Measurements from ENCODE around the gene ST6GAL2.

- TF ChIP-seq FEZF1 (tag by site-specific recombination; IDR thresholded peaks at IDR 0.05) (no peak), CTCF (tag by site-specific recombination; IDR thresholded peaks at IDR 0.05) (no peak), ZNF704 (tag by site-specific recombination; IDR thresholded peaks at IDR 0.05) (no peak), ZNF121 (tag by site-specific recombination; IDR thresholded peaks at IDR 0.05) (no peak), ZNF114 (tag by site-specific recombination; IDR thresholded peaks at IDR 0.05) (no peak), ZBTB7A (tag by site-specific recombination; IDR thresholded peaks at IDR 0.05; ENCODE audit: low read depth) (no peak), ZEB2 (tag by site-specific recombination; IDR thresholded peaks at IDR 0.05) (no peak), ZNF292 (tag by site-specific recombination; IDR thresholded peaks at IDR 0.05; ENCODE audit: borderline replicate concordance, low read depth) (no peak), YY1 (tag by site-specific recombination; IDR thresholded peaks at IDR 0.05) (no peak), SALL2 (tag by site-specific recombination; IDR thresholded peaks at IDR 0.05; ENCODE audit: borderline replicate concordance) (no peak)
- TF ChIP-seq, protein P1, sequence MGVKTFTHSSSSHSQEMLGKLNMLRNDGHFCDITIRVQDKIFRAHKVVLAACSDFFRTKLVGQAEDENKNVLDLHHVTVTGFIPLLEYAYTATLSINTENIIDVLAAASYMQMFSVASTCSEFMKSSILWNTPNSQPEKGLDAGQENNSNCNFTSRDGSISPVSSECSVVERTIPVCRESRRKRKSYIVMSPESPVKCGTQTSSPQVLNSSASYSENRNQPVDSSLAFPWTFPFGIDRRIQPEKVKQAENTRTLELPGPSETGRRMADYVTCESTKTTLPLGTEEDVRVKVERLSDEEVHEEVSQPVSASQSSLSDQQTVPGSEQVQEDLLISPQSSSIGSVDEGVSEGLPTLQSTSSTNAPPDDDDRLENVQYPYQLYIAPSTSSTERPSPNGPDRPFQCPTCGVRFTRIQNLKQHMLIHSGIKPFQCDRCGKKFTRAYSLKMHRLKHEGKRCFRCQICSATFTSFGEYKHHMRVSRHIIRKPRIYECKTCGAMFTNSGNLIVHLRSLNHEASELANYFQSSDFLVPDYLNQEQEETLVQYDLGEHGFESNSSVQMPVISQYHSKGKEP (tag by site-specific recombination; IDR thresholded peaks at IDR 0.05): no peak
- TF ChIP-seq, protein P2, sequence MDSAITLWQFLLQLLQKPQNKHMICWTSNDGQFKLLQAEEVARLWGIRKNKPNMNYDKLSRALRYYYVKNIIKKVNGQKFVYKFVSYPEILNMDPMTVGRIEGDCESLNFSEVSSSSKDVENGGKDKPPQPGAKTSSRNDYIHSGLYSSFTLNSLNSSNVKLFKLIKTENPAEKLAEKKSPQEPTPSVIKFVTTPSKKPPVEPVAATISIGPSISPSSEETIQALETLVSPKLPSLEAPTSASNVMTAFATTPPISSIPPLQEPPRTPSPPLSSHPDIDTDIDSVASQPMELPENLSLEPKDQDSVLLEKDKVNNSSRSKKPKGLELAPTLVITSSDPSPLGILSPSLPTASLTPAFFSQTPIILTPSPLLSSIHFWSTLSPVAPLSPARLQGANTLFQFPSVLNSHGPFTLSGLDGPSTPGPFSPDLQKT (IDR thresholded peaks at IDR 0.05; ENCODE audit: borderline replicate concordance, low read depth, low read length): no peak
- TF ChIP-seq, protein P3, sequence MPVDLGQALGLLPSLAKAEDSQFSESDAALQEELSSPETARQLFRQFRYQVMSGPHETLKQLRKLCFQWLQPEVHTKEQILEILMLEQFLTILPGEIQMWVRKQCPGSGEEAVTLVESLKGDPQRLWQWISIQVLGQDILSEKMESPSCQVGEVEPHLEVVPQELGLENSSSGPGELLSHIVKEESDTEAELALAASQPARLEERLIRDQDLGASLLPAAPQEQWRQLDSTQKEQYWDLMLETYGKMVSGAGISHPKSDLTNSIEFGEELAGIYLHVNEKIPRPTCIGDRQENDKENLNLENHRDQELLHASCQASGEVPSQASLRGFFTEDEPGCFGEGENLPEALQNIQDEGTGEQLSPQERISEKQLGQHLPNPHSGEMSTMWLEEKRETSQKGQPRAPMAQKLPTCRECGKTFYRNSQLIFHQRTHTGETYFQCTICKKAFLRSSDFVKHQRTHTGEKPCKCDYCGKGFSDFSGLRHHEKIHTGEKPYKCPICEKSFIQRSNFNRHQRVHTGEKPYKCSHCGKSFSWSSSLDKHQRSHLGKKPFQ (tag by site-specific recombination; IDR thresholded peaks at IDR 0.05): no peak
- TF ChIP-seq, protein P4, sequence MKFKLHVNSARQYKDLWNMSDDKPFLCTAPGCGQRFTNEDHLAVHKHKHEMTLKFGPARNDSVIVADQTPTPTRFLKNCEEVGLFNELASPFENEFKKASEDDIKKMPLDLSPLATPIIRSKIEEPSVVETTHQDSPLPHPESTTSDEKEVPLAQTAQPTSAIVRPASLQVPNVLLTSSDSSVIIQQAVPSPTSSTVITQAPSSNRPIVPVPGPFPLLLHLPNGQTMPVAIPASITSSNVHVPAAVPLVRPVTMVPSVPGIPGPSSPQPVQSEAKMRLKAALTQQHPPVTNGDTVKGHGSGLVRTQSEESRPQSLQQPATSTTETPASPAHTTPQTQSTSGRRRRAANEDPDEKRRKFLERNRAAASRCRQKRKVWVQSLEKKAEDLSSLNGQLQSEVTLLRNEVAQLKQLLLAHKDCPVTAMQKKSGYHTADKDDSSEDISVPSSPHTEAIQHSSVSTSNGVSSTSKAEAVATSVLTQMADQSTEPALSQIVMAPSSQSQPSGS (tag by site-specific recombination; IDR thresholded peaks at IDR 0.05; ENCODE audit: low read depth): no peak
These were observed 45.9 kb downstream of the ST6GAL2 start for GRCh38 chr2:106839849-106840595.
